GM21390 (cell line): ENCODE results near the gene CHCHD10.

Experiments used
- ATAC-seq: cut with Tn5 transposase; IDR thresholded peaks from one replicate; pipeline ENCODE4 v1.9.1; 2021; ENCODE audit not compliant: unreplicated experiment

CHCHD10 gene

GRCh38 chr22:23787910-23788309, 20.1 kb upstream of the CHCHD10 start:
- ATAC-seq, result no peak

GRCh38 chr22:23787600-23787896, 19.8 kb upstream of the CHCHD10 start:
- ATAC-seq, result peak; percentile 15

GRCh38 chr22:23786752-23787599, 19.2 kb upstream of the CHCHD10 start, which contains the start of gene SMARCB1:
Gene SMARCB1, plus strand, starts transcription at chr22:23786966. Its CDS starts 204 bp downstream, at chr22:23787170.
- ATAC-seq, result peak; percentile 65

- ATAC-seq, result no peak
Observed at GRCh38 chr22:23786261-23786710, 18.5 kb upstream of the CHCHD10 start.

DNA sequence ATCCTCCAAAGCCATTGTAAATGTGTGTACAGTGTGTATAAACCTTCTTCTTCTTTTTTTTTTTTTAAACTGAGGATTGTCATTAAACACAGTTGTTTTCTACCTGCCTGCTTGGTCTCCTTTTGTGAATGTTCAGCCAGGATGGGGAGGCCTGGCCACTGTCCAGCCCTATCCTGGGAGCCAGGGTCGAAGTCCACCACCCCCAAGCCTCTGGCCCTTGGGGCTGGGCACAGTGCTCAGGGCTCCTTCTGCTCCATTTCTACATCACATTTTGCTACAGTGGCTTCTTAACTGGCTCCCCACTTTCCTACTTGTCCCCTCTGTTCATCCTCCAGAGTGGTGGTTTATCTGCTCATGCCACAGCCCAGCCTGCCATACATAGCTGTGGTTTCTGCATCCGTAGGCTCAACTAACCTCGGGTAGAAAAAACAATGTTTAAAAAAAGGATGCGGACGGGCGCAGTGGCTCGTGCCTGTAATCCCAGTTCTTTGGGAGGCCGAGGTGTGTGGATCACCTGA, 16.5 kb upstream of the CHCHD10 start:
- no peak for ATAC-seq

DNA sequence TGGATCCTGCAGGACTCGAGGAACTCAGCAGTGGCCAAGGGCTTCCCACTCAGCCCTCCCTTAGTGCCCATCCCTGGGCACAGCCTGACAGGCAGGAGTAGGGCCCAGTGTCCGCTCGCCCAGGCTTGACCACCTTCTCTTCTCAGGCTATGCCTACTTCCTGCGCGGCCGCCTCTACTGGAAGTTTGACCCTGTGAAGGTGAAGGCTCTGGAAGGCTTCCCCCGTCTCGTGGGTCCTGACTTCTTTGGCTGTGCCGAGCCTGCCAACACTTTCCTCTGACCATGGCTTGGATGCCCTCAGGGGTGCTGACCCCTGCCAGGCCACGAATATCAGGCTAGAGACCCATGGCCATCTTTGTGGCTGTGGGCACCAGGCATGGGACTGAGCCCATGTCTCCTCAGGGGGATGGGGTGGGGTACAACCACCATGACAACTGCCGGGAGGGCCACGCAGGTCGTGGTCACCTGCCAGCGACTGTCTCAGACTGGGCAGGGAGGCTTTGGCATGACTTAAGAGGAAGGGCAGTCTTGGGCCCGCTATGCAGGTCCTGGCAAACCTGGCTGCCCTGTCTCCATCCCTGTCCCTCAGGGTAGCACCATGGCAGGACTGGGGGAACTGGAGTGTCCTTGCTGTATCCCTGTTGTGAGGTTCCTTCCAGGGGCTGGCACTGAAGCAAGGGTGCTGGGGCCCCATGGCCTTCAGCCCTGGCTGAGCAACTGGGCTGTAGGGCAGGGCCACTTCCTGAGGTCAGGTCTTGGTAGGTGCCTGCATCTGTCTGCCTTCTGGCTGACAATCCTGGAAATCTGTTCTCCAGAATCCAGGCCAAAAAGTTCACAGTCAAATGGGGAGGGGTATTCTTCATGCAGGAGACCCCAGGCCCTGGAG, 15.7 kb upstream of the CHCHD10 start:
- ATAC-seq, result no peak

DNA sequence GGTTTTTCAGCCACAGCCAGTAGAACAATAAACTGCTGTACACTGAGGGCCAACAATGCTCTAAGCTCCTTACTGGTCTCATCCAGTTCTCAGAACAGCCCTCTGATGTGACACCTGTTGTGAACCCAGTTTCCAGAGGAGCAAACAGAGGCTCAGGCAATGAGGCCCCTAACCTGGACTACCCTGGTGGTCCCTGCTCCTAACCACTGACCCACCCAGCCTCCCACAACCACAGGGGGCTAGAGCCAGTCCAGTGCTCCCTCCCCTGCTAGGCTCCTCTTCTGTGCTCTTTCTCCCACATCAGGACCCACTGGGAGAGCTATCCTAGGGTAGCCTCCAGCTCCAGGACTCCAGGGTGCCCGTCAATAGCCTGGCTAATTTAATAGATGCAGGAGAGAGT, 14.9 kb upstream of the CHCHD10 start:
- no peak for ATAC-seq

- ATAC-seq, result no peak
Observed at GRCh38 chr22:23782252-23782651, 14.5 kb upstream of the CHCHD10 start.

GRCh38 chr22:23781511-23782183, 13.9 kb upstream of the CHCHD10 start:
- ATAC-seq, result no peak

GRCh38 chr22:23781065-23781464, 13.3 kb upstream of the CHCHD10 start:
- no peak for ATAC-seq

- no peak for ATAC-seq
Observed at GRCh38 chr22:23780146-23780748, 12.5 kb upstream of the CHCHD10 start.

DNA sequence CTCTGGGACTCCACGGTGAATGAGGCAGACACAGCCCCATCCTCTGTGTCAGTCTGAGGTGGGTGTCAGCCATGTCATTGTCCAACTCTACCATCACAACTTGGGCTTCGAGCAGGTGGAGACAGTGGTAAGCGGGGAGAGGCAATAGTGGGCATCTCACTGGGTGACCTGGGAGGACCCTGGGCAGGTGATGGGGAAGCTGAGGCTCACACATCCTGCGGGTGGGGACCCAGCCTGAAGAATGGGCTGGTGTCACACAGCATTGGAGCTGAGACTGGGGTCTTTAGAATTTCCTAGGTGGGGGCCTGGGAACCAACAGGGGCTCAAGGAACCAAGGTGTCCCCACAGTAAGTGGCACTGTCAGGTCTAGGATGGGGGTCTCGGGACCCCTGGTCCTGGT, 12.0 kb upstream of the CHCHD10 start:
- ATAC-seq, result no peak

DNA sequence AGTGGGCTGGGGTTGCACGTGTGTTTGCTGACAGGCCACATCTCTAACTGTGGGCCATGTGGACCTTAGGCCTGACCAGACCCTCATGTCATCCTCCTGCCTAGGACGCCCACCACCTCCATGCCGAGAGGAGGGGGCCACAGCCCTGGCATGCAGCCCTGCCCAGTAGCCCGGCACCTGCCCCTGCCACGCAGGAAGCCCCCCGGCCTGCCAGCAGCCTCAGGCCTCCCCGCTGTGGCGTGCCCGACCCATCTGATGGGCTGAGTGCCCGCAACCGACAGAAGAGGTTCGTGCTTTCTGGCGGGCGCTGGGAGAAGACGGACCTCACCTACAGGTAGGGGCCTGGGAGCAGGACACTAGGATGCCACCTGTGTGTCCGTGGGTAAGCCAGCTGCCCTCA, 11.3 kb upstream of the CHCHD10 start:
- ATAC-seq, result no peak

DNA sequence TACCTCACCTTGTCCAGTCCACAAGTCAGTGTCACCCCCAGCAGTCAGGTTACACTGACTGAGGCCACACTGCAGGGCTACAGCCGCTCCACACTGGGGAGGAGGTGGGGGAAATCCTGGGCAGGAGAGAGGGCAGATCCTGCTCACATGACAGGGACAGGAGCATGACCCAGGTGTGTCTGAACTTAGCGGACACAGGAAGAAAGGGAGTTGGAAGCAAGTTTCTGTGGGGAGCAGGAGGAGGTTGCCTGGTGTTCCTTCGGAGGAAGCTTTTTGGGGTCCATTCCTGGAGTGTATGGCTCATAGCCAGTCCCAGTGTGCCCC, 10.8 kb upstream of the CHCHD10 start:
- no peak for ATAC-seq

- no peak for ATAC-seq
Observed at GRCh38 chr22:23777776-23778576, 10.2 kb upstream of the CHCHD10 start.

DNA sequence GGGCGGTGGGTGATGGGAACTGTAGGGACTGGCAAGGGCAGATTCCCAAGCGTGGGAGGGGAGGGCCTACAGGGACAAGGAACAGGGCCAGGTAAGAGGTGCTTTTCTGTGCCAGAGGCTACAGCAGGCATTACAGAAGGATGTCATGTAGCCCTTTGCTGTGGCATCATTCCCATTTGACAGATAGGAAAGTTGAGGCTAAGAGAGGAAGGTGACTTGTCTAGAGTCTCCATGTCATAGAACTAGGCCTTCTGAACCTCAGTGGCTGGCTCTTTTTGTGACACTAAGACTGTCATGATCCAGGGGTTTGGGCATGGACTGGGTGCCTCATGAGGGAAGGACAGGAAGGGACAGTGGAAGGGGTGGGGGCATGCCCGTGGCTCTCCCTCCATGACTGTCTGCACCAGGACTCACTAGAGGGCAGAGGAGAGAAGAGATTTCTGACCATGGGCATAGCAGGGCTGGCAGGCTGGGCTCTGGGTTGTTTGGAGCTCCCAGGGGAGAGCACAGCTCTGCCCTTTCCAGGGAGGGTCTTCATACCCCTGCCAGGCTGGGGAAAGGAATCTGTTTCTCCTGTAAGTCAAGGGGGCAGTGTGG, 8.1 kb upstream of the CHCHD10 start:
- ATAC-seq, result no peak

DNA sequence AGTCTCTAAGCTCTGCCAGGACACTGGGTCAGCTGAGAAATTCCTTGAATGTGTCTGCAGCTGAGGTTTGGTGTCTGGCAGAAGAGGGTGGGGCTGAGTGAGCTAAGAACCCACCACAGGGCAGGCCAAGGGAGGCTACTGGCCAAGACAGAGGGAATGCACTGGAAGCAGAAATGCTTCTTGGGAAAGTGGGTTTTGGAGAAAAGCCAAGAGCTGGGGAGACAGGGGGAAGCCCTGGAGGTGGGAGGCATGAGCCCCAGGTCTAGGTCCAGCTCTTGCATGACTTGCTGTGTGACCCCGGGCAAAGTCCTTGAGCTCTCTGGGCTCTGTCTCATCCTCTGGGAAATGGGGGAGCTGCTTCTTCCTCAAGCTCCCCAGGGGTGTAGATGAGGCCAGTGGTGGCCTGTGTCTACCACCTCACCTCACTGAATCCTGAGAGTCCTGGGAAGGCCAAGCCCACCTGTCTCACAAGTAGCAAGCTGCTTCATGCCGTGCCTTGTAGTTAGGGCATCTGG, 7.2 kb upstream of the CHCHD10 start:
- no peak for ATAC-seq

DNA sequence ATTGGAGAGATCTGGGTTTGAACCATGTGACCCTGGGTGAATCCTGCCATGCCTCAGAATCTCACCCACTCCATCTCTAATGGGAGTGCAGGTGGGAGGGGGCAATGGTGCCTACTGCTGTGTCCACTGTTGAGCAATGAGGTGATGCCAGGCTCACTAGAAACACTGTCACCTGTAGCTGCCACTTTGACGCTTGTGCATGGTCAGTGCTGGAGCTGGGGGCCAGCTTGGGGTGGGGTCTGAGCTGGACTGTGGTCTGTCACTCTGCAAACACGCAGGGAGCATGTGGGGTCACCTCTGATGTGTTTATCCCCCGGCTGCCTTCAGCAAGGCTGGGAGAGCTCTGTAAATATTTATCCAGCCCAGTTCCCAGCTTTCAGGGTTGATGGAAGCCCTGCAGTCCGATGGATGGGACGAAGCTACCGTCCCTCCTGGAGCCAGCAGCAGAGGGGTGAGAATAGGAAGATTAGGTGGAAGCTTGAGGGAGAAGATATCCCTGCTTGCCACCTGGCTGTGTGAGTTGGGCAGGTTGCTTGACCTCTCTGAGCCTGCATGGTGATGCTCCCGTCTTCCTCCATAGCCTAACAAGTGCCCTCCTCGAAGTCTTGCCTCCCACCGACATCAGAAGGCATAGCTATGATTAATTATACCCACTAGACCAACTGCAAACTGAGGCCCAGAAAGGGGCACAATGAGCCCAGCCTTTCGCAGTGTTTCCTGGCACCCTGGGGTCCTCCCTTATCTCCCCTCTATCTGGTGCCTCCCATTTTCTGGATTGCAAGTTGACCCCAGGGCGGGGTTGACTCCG, 6.5 kb upstream of the CHCHD10 start:
- no peak for ATAC-seq
